Neural cell (in vitro differentiated cells): ENCODE results near the gene DACT2. TPM values are rescaled to one million over a fixed set of nuclear protein-coding genes. Genes with fewer than 3 reads are reported as not detected.

Experiments used
- H2AFZ ChIP-seq: fragments of 200-600, 300-800 bp; sonication (generic), shearing (Covaris generic); 2 replicates; pipeline ENCODE4 v1.6.0; 2014; ENCODE audit warnings: low read depth, mild to moderate bottlenecking, antibody characterized with exemption, low read length, moderate library complexity
- H3F3A ChIP-seq: fragments of 200-600 bp; shearing (Covaris generic); 2 replicates; pipeline ENCODE4 v1.6.1; 2016; ENCODE audit warnings: mild to moderate bottlenecking, moderate library complexity, mixed read lengths, antibody characterized with exemption, low read length; ENCODE audit not compliant: insufficient read depth, poor library complexity, severe bottlenecking
- H3K27ac ChIP-seq: fragments of 200-600, 300-800 bp; sonication (generic), shearing (Covaris generic); 2 replicates; pipeline ENCODE4 v1.5.1; 2014; ENCODE audit warnings: mild to moderate bottlenecking, low read length, moderate library complexity
- H3K27me3 ChIP-seq: fragments of 300-800, 200-600 bp; sonication (generic), shearing (Covaris generic); 2 replicates; pipeline ENCODE4 v1.6.0; 2014; ENCODE audit warnings: mild to moderate bottlenecking, low read depth, low read length, moderate library complexity; ENCODE audit not compliant: insufficient read depth
- H3K36me3 ChIP-seq: fragments of 300-800, 200-600 bp; sonication (generic), shearing (Covaris generic); 2 replicates; pipeline ENCODE4 v1.5.1; 2014; ENCODE audit warnings: mild to moderate bottlenecking, antibody characterized with exemption, low read length, moderate library complexity; ENCODE audit not compliant: insufficient read depth
- H3K4me2 ChIP-seq: fragments of 300-800, 200-600 bp; sonication (generic), shearing (Covaris generic); 2 replicates; pipeline ENCODE4 v1.6.0; 2014; ENCODE audit warnings: mild to moderate bottlenecking, low read length
- H3K4me3 ChIP-seq: fragments of 300-800, 200-600 bp; sonication (generic), shearing (Covaris generic); 2 replicates; pipeline ENCODE4 v1.5.1; 2014; ENCODE audit warnings: mild to moderate bottlenecking, low read length, moderate library complexity
- H3K79me2 ChIP-seq: fragments of 200-600 bp; shearing (Covaris generic); replicated peaks from 2 replicates; pipeline ENCODE4 v1.6.0; 2014; ENCODE audit warnings: mild to moderate bottlenecking, low read length, moderate library complexity; ENCODE audit not compliant: insufficient read depth
- H3K9ac ChIP-seq: fragments of 300-800, 200-600 bp; sonication (generic), shearing (Covaris generic); 2 replicates; pipeline ENCODE4 v1.6.1; 2016; ENCODE audit warnings: mild to moderate bottlenecking, low read length, mixed read lengths
- H3K9me2 ChIP-seq: fragments of 200-600 bp; shearing (Covaris generic); 2 replicates; pipeline ENCODE4 v1.6.1; 2016; ENCODE audit warnings: mild to moderate bottlenecking, low read length, mixed read lengths; ENCODE audit not compliant: insufficient read depth
- H3K9me3 ChIP-seq: fragments of 200-600, 300-800 bp; sonication (generic), shearing (Covaris generic); 2 replicates; pipeline ENCODE4 v1.6.1; 2016; ENCODE audit warnings: mild to moderate bottlenecking, mixed run types, low read length, moderate library complexity, mixed read lengths
- H4K20me1 ChIP-seq: fragments of 200-600 bp; shearing (Covaris generic); 2 replicates; pipeline ENCODE4 v1.6.1; 2016; ENCODE audit warnings: mild to moderate bottlenecking, mixed run types; ENCODE audit not compliant: insufficient read depth
- CTCF ChIP-seq: fragments of 450-650 bp; IDR thresholded peaks from 2 replicates; pipeline ENCODE4 v1.5.1; 2014; ENCODE audit warnings: antibody characterized with exemption, mild to moderate bottlenecking, moderate library complexity; ENCODE audit not compliant: poor library complexity, severe bottlenecking
- EP300 ChIP-seq: fragments of 450-650 bp; conservative IDR thresholded peaks from 2 replicates; pipeline ENCODE4 v1.6.1; 2014; ENCODE audit warnings: antibody characterized with exemption, mild to moderate bottlenecking, moderate library complexity; ENCODE audit not compliant: poor library complexity, severe bottlenecking
- EZH2 ChIP-seq: fragments of 200-600, 300-800 bp; shearing (Covaris generic), sonication (generic); IDR thresholded peaks from 2 replicates; pipeline ENCODE4 v1.6.1; 2014; ENCODE audit warnings: antibody characterized with exemption, low read length, borderline replicate concordance, mild to moderate bottlenecking; ENCODE audit not compliant: insufficient read depth, poor library complexity, severe bottlenecking
- MXI1 ChIP-seq: fragments of 450-650 bp; conservative IDR thresholded peaks from 2 replicates; pipeline ENCODE4 v1.6.1; 2014; ENCODE audit warnings: antibody characterized with exemption, mild to moderate bottlenecking; ENCODE audit not compliant: poor library complexity, severe bottlenecking
- POLR2AphosphoS5 ChIP-seq: IDR thresholded peaks from 2 replicates; pipeline ENCODE4 v1.6.1; 2012
- RAD21 ChIP-seq: fragments of 450-650 bp; conservative IDR thresholded peaks from 2 replicates; pipeline ENCODE4 v1.6.1; 2014; ENCODE audit warnings: antibody characterized with exemption, mild to moderate bottlenecking, moderate library complexity
- REST ChIP-seq: IDR thresholded peaks from 2 replicates; pipeline ENCODE4 v1.6.1; 2012; ENCODE audit warnings: borderline replicate concordance
- SMC3 ChIP-seq: fragments of 450-650 bp; conservative IDR thresholded peaks from 2 replicates; pipeline ENCODE4 v1.6.1; 2014; ENCODE audit warnings: antibody characterized with exemption, mild to moderate bottlenecking, moderate library complexity; ENCODE audit not compliant: poor library complexity
- TAF1 ChIP-seq: IDR thresholded peaks from 2 replicates; pipeline ENCODE4 v1.6.1; 2012; ENCODE audit warnings: low read depth
- polyA plus RNA-seq: library from polyadenylated mRNA; depleted of rRNA; stranded (reverse); fragments of >200 nt; gene quantifications from 2 replicates; pipeline ENCODE4 v1.2.3, GENCODE V29; 2014

DACT2 gene
- polyA plus RNA-seq, 1 donor from 2014 or later = 0.48 TPM

GRCh38 chr6:168291450-168291849, 28.1 kb downstream of the DACT2 start:
- Histone ChIP-seq H3K27ac (no peak overlapping the region), H3K9me2 (no peaks in the 10 kb centered on the region), H2AFZ (no peak overlapping the region), H3F3A (no peaks in the 10 kb centered on the region), H4K20me1 (no peaks in the 10 kb centered on the region), H3K9ac (no peak overlapping the region), H3K9me3 (no peaks in the 10 kb centered on the region), H3K27me3 (no peaks in the 10 kb centered on the region), H3K36me3 (no peaks in the 10 kb centered on the region), H3K79me2 (no peaks in the 10 kb centered on the region), H3K4me3 (no peak overlapping the region), H3K4me2 (no peak overlapping the region)
- TF ChIP-seq POLR2AphosphoS5 (no peak), MXI1 (no peak), EP300 (no peak), EZH2 (no peak), REST (no peak), CTCF (no peak), TAF1 (no peak)

DNA sequence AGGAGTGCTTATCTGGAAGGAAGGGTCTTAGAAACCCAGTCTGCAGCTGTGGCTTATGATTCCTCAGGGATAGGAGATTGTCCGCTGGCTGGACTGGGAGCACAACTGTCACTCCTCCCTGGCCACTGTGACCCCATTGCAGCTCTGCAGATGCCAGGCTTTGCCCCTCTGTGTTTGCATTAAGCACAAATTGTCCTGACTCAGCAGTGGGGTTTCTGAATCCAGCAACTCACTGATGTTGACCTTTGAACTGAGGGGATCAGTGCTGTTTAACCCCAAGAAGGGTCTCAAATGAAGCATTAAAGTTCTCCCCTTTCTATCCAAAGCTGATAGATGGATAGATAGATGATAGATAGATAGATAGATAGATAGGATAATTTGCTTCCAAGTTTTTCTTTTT, 29.5 kb downstream of the DACT2 start:
- Histone ChIP-seq H3K36me3 (no peaks in the 10 kb centered on the region), H3K9ac (no peak overlapping the region), H3K4me2 (no peak overlapping the region), H3F3A (no peaks in the 10 kb centered on the region), H2AFZ (no peak overlapping the region), H3K9me2 (no peaks in the 10 kb centered on the region), H3K27ac (no peak overlapping the region), H3K79me2 (no peaks in the 10 kb centered on the region), H3K4me3 (no peak overlapping the region), H4K20me1 (no peaks in the 10 kb centered on the region), H3K9me3 (no peaks in the 10 kb centered on the region), H3K27me3 (no peaks in the 10 kb centered on the region)
- TF ChIP-seq REST (no peak), SMC3 (no peak), POLR2AphosphoS5 (no peak), EZH2 (no peak), RAD21 (no peak), MXI1 (no peak), TAF1 (no peak), EP300 (no peak), CTCF (no peak)
